GM18508 (cell line): Measurements from ENCODE around the gene SSBP3.

ENCODE experiments used
- ATAC-seq: cut with Tn5 transposase; IDR thresholded peaks from one replicate; pipeline ENCODE4 v1.9.1; 2021; ENCODE audit warnings: moderate number of reproducible peaks; ENCODE audit not compliant: insufficient read depth, unreplicated experiment

The SSBP3 gene

GRCh38 chr1:54292002-54292911, 113.9 kb downstream of the SSBP3 start:
- no peak for ATAC-seq

- no peak for ATAC-seq
These were observed 114.8 kb downstream of the SSBP3 start for GRCh38 chr1:54291276-54292001.

- ATAC-seq, result no peak
These were observed 115.5 kb downstream of the SSBP3 start for GRCh38 chr1:54290506-54291184.

DNA sequence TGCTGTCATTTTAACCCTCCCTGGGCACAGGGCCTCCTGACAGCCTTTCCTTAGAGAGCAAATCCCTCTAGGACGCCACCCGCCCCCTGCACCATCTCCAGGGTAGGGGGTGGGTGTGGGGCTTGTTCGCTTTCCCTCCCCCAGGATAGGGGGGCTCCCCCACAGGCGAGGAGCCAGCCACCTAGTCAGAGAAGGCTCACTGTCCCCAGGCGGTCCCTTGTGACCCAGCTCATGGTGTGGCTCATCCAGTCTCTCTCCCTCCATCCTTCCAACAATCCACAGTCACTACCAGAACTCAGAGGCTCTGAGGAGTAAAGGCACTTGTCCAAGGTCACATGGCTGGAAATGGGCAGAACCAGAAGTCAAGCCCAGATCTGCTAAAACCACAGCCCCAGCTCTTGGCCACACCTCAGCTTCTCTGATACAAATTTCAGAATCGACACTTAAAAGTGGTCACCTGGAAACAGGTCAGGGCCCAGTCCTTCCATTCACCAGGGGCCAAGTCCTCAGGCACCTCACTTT, 116.4 kb downstream of the SSBP3 start:
- no peak for ATAC-seq

GRCh38 chr1:54287801-54288211, 118.4 kb downstream of the SSBP3 start:
- ATAC-seq, result no peak

DNA sequence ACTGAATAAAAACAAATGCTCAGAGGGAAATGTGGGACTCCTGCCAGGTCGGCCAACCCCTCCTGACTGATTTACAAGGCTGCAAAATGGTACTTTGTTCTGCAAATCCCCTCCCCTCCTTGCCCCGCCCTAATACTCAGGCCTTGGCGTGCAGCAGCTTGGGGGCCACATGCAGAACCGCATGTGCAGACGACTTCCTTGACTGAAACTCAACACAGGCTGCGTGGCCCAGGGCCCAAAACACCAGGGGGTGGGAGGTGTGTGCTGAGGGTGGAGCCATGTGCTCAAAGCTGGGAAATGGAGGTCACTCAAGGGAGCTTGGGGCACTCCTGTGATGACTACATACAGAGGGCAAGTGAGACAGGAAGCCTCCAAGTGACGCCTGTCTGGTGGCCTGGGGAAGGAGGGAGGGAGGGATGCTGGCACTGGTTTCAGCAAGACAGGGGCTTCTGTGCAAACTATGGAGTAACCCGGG, 119.0 kb downstream of the SSBP3 start:
- ATAC-seq, result no peak

DNA sequence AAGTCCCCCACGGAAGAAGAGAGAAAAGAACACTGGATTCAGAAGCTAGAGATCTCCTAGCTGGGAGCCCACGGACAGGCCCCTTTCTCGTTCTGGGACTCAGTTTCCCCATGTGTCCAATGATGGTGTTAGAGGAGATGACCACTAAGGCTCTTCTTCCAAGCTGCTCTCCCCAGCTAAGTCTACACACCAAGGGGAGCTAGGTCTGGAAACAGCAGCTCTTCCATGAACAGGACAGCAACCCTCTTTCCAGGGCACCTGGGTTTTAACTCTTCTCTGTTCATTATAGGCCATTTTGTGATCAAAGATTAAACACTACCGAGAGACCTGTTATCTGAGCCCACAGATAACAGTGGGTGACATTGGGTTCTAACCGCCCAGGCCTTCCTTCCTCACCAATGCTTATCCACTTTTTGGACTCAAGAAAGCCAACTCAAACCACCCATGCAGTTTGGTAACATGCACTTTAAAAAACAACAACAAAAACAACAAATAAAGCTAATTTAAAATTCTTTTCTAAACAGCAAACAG, 120.3 kb downstream of the SSBP3 start:
- no peak for ATAC-seq

DNA sequence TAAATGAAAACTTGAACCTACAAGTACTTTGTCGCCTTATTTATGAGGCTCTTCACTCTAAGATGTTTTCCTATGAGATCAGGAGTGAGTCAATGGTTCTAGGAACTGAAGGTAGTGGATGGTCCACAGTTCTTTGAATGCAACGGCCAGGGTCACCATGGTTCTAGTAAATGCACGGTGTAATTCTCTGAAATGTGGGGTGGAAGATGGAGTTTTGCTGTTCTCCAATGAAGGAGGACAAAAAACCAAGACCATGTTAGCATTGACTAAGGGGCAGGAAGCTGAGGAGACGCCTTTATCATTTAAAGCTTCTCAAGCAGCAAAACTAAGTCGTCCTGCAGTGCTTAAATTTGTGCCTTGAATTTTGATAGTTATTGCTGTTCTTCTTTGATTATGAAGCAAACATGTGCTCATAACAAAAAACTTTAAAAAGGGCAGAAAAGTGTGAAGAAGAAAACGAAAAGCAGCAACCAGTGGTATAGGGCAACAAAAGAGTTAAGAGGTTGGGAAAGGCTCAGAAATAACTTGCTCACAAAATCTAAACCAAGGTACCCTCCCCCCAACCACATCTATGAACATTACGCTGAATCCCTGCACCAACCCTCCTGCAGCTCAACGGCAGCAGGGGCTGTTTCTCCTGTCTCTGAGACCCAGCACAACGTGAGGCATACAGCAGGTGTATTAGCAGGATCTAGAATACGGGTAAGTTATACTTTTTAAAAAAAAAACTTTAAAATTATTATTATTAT, 121.2 kb downstream of the SSBP3 start:
- ATAC-seq, result no peak

GRCh38 chr1:54283635-54284385, 122.4 kb downstream of the SSBP3 start:
- no peak for ATAC-seq

DNA sequence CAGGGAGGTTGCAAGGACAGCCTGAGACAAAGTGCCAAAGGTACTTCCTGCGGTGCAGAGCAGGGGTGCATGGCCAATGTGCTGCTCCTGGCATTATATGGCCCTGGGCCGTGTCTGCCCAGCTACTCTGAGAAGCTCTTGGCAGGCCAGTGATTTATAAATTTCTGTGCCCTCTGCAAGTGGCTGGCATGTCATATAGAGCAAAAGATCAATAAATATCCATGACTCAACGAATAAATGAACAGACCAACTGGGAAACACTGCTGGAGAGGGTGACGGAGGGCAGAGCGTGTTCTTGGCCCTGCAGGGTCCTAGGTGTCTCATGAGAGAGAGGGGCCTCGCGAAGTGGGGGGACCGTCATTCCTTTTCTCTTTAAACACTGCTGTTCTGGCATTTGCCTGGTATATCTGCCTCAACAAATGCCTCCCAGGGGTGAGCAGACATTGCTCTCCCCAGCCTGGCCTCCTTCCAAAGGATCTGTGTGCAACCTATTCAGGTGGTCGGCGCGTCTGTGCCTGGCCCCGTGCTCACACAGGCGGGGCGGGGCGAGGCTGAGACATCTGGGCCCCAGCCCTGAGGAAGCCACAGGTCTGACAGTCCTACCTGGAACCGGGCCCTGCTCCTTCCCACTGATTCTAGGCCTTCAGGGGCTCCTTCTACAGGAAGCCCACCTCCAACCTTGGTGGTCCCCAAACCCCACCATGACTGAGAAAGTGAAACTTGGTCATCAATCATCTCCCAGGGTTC, 123.9 kb downstream of the SSBP3 start:
- no peak for ATAC-seq

- no peak for ATAC-seq
These were observed 125.5 kb downstream of the SSBP3 start for GRCh38 chr1:54280651-54281050.

GRCh38 chr1:54279457-54279856, 126.7 kb downstream of the SSBP3 start:
- no peak for ATAC-seq

GRCh38 chr1:54278941-54279422, 127.2 kb downstream of the SSBP3 start:
- ATAC-seq, result no peak

DNA sequence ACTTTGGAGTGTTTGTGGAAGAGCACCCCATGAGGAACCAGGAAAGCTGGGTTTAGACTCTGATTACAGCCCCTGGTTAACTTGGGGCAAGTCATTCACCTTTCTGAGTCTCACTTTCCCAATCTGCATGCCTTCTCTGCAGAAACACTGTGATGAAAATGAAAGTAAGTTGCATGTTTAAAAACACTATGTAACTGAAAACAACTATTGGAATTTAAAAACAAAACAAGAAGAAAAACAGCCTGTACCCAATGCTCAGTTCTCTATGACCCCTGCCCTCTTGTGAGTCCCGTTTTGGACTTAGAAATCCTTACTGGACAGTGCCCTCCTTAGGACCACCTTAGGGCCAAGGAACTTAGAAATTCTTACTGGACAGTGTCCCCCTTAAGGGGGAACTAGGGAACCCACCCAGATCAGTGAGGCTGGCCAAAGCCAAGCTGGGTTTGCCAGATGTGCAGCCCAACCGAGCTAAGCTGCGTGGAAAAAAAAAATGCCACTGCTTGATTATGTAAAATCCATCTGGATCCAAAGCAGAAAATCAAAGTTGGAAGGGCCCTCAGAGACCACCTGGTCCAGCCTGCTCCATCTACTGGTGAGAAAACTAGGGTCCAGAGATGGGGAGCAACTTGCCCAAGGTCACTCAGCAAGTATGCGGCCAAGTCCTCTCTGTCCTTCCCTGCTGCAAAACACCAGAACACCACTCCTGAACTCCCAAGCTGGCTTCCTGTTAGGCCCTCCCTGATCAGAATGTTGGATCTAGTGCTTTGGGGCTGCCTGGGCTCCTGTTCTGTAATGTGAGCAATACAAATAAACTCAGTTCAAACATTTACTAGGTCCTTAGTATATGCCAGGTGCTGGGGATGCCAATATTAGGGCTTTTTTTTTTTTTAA, 128.5 kb downstream of the SSBP3 start:
- no peak for ATAC-seq

DNA sequence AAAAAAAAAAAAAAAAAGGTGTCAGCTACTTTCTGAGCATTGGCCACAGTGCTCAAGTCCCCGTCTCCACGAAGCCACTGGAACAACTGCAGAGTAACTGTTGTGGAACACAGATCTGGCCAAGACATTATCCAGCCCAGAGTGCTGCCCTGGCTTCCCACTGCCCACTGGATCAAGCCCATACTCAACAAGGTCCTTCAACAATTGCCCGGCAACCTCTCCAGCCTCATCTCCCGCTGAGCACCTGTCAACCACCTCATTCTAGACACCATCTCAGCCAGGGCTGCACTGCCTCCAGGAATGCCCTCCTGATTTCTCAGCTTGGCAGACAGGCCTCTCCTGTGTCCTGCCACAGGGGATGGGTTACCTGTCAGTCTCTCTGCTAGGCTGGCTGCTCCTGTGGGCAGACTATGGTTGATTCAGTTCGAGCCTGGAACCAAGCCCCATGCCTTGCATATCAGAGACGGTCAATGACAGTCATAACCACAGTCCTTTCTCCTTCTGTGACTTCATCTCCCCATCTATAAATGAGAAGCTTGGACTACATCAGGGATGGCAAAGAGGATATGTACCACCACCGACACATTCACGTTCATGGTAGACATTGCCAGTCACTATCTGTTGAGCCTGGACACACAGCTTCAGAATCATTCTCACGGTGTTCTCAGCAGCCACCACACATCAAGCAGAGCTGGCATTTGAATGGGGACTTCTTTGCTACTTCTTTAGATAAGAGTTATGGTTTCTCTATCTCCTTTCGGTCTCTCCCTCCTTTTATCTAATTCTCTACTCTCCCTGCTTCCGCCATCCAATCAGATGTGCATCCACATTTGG, 129.4 kb downstream of the SSBP3 start:
- no peak for ATAC-seq

DNA sequence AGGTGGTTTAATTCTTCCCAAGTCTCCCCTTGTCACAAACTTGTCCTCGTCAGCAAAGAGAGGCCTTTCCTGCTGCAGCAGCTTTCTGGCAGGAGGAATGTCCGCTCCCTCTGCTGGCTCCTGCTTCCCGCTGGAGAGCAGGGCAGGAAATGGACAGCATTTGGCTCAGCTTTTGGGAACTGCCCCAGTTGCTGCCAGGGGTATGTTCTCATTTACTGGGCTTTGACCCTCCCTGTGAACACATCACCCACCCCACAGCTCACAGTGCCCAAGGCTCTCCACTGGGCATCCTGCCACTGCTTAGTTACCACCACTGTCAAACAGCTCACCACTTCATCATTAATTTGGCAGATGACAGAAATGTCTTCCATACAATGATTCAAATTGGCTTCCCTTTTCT, 130.8 kb downstream of the SSBP3 start:
- no peak for ATAC-seq
